ENCODE data around the gene MFAP3.

DNA sequence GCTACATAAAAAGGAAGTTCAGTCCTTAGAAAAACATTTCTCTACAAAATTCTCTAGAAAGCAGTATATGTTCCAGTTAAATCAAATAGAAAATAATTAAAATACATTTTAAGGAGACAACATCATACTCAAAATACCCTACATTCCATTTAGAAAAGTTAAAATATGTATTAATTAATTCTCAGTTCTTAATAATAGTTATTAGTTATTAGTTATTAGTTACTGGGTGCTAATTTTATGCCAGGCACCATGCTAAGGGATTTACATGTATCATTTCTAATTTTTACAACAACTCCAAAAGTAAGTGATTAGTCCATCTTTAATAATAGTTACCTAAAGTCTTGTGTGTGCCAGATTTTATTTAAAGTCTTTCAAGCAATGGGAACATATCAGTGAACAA lies 38.1 kb upstream of the MFAP3 start:
- TF ChIP-seq POLR2A (IDR thresholded peaks at IDR 0.05; ENCODE audit: low read depth, low read length) (no peak), POLR2AphosphoS5 (IDR thresholded peaks at IDR 0.05; ENCODE audit: low read depth, low read length) (no peak)
